ENCODE data around the gene FBLN2.

DNA sequence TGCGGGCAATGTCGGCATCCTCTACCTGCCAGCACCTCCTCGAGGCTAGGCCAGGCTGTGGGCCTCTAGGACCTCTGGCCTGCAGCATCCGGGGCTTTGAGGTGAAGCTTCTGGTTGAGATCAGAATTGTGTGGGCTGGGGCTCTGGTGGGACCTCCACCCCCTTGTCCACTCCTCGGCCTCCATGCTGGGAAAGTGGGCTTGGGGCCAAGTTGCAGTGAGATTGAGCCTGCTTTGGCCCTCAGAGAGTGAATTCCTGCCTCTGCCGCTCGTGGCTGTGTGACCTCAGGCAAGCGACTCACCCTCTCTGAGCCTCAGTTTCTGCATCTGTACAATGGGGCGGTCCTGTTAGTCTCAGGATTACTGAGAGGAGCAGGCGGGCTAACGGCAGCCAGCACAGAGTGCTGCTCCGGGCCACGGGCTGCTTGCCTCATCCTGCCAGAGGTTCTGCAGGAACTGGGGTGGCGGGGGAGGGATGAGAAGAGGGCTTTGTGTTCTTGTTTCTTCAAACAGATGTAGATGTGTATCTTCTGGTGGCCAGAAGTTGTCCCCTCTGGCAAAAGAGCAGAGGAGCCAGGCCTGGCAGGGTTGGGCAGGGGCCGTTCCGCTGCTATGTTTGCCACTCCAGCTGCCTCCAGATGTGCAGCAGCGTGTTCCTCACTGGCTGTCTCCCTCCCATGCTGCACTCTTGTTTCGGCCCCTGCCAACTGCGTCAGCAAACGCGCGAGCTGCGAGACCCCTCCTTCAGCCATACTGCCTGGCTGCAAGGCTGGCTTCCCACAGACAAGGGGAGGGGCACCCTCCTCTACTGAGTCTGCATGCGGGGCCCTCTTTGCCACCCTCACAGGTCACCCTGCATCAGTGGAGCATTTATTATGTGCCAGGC, 33.7 kb downstream of the FBLN2 start:
- TF ChIP-seq, protein P1, sequence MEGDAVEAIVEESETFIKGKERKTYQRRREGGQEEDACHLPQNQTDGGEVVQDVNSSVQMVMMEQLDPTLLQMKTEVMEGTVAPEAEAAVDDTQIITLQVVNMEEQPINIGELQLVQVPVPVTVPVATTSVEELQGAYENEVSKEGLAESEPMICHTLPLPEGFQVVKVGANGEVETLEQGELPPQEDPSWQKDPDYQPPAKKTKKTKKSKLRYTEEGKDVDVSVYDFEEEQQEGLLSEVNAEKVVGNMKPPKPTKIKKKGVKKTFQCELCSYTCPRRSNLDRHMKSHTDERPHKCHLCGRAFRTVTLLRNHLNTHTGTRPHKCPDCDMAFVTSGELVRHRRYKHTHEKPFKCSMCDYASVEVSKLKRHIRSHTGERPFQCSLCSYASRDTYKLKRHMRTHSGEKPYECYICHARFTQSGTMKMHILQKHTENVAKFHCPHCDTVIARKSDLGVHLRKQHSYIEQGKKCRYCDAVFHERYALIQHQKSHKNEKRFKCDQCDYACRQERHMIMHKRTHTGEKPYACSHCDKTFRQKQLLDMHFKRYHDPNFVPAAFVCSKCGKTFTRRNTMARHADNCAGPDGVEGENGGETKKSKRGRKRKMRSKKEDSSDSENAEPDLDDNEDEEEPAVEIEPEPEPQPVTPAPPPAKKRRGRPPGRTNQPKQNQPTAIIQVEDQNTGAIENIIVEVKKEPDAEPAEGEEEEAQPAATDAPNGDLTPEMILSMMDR (conservative IDR thresholded peaks at IDR 0.05) = no peak
- TF ChIP-seq ZFX (IDR thresholded peaks at IDR 0.05) = no peak
